ENCODE data around the gene AGAP9.
"Not testable (repeated sequence)": the region's sequence is repeated elsewhere in the genome, so short reads cannot be mapped to it uniquely, and the experiment has no call there.

Gene AGAP9

GRCh38 chr10:47457826-47458225 is 65.6 kb downstream of the AGAP9 start:
- no peak for DNase-seq (ENCODE audit: low read depth in 2 of 2, low spot score in 1 of 2)

GRCh38 chr10:47457528-47457820 is 66.0 kb downstream of the AGAP9 start:
- no peak for DNase-seq (ENCODE audit: low read depth in 2 of 2, low spot score in 1 of 2)

- DNase-seq (ENCODE audit: low read depth in 2 of 2, low spot score in 1 of 2), result no peak
Observed at GRCh38 chr10:47456794-47457527, 66.5 kb downstream of the AGAP9 start.

GRCh38 chr10:47456079-47456785 is 67.2 kb downstream of the AGAP9 start:
- DNase-seq (ENCODE audit: low read depth in 2 of 2, low spot score in 1 of 2), result no peak

GRCh38 chr10:47455350-47456078 is 67.9 kb downstream of the AGAP9 start:
- not testable (repeated sequence) for DNase-seq (ENCODE audit: low read depth in 2 of 2, low spot score in 1 of 2)

GRCh38 chr10:47454780-47455058 is 68.7 kb downstream of the AGAP9 start:
- no peak for DNase-seq (ENCODE audit: low read depth in 2 of 2, low spot score in 1 of 2)

GRCh38 chr10:47454008-47454779 is 69.2 kb downstream of the AGAP9 start:
- DNase-seq (ENCODE audit: low read depth in 2 of 2, low spot score in 1 of 2), result no peak

- no peak for DNase-seq (ENCODE audit: low read depth in 2 of 2, low spot score in 1 of 2)
Observed at GRCh38 chr10:47453141-47454007, 70.1 kb downstream of the AGAP9 start.

- DNase-seq (ENCODE audit: low read depth in 2 of 2, low spot score in 1 of 2), result no peak
Observed at GRCh38 chr10:47452495-47453140, 70.8 kb downstream of the AGAP9 start.

- DNase-seq (ENCODE audit: low read depth in 2 of 2, low spot score in 1 of 2), result no peak
Observed at GRCh38 chr10:47451998-47452494, 71.4 kb downstream of the AGAP9 start.

Data from stimulated activated CD8-positive, alpha-beta memory T cell treated with anti-CD3 and anti-CD28 coated beads, Interleukin-4, amount 100 ng/mL, for 1 hour (primary cell).